ENCODE results near the gene LRRC61.

- no peak for TF ChIP-seq POLR2A (IDR thresholded peaks at IDR 0.05; ENCODE audit: low read length)
- TF ChIP-seq GATA1 (IDR thresholded peaks at IDR 0.05; ENCODE audit: low read depth, low read length) = no peak
These were observed 21.9 kb downstream of the LRRC61 start for GRCh38 chr7:150345012-150345411.
